Mesodermal cell (in vitro differentiated cells): ENCODE data around the gene DIPK1B.

Experiments
- H3K27ac ChIP-seq: 2 replicates; pipeline ENCODE4 v1.7.0; 2013; ENCODE audit warnings: mild to moderate bottlenecking, low read depth, low read length, moderate library complexity; ENCODE audit not compliant: severe bottlenecking
- H3K36me3 ChIP-seq: 2 replicates; pipeline ENCODE4 v1.7.1; 2013; ENCODE audit warnings: mild to moderate bottlenecking, low read length, moderate library complexity; ENCODE audit not compliant: control insufficient read depth, insufficient read depth
- H3K4me1 ChIP-seq: one replicate; pipeline ENCODE4 v1.7.1; 2013; ENCODE audit warnings: mild to moderate bottlenecking, low read length; ENCODE audit not compliant: insufficient read depth, control insufficient read depth, poor library complexity, severe bottlenecking
- H3K4me3 ChIP-seq: 2 replicates; pipeline ENCODE4 v1.7.0; 2013; ENCODE audit warnings: low read length, control low read depth, mild to moderate bottlenecking; ENCODE audit not compliant: insufficient read depth, poor library complexity, severe bottlenecking; ENCODE audit errors: extremely low read depth
- H3K9me3 ChIP-seq: 2 replicates; pipeline ENCODE4 v1.7.1; 2013; ENCODE audit warnings: mild to moderate bottlenecking, low read length, moderate library complexity; ENCODE audit not compliant: control insufficient read depth
- WGBS, 2 experiments: methylation state at CpG; one replicate each; pipeline ENCODE4 v1.1.5; 2013; ENCODE audit warnings: missing lambda C conversion rate in 2 of 2; ENCODE audit not compliant: insufficient coverage in 2 of 2; 5-methylcytosine and 5-hydroxymethylcytosine counted together

The DIPK1B gene

GRCh38 chr9:136668983-136669790 is 43.2 kb upstream of the DIPK1B start:
- peaks cover 14% of the 10 kb centered on the region for H3K4me1 ChIP-seq
- peaks cover 15% of the 10 kb centered on the region for H3K36me3 ChIP-seq
- WGBS, 2 experiments = 88 to 98% methylated on average over 11 to 13 of the region's 23 CpGs
- no peak overlapping the region for H3K4me3 ChIP-seq
- no peaks in the 10 kb centered on the region for H3K9me3 ChIP-seq
- H3K27ac ChIP-seq = peak overlapping the region; percentile 79

- no peak overlapping the region for H3K4me3 ChIP-seq
- 93 to 95% methylated on average over 12 to 23 of the region's 23 CpGs for WGBS, 2 experiments
Measured at GRCh38 chr9:136669791-136670464, 42.4 kb upstream of the DIPK1B start.

DNA sequence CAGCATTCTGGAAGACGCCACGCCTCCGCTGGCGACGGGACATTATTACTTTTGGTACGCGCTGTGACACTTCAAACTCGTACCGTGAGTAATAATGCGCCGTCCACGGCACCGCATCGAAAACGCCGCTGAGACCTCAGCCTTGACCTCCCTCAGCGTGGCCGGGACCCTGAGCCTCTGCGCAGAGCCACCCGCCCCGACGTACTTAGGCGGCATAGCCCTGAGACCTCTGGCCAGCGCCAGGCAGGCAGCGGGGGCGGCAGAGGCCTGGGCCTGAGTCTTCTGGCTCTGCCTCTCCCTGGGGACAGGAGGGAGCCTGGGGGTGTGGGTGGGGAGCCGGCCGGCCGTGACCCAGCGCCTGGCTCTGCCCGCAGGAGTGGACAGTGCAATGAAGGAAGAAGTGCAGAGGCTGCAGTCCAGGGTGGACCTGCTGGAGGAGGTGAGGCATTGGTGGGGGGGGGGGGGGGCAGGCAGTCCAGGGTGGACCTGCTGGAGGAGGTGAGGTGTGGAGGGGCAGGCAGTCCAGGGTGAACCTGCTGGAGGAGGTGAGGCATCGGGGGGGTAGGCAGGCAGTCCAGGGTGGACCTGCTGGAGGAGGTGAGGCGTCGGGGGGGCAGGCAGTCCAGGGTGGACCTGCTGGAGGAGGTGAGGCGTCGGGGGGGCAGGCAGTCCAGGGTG is 41.7 kb upstream of the DIPK1B start:
- Histone ChIP-seq H3K4me1 (peaks cover 9% of the 10 kb centered on the region), H3K36me3 (peaks cover 18% of the 10 kb centered on the region), H3K27ac (no peak overlapping the region), H3K9me3 (no peaks in the 10 kb centered on the region), H3K4me3 (no peak overlapping the region)
- WGBS, 2 experiments = 94 to 96% methylated on average over 26 to 31 of the region's 36 CpGs

More at GRCh38 chr9:136669791-136670464, 42.4 kb upstream of the DIPK1B start:
- H3K4me1 ChIP-seq = peaks cover 11% of the 10 kb centered on the region
- peaks cover 18% of the 10 kb centered on the region for H3K36me3 ChIP-seq
- H3K27ac ChIP-seq = peak overlapping the region; percentile 79
- H3K9me3 ChIP-seq = no peaks in the 10 kb centered on the region

- Histone ChIP-seq H3K4me3 (no peak overlapping the region), H3K9me3 (no peaks in the 10 kb centered on the region), H3K27ac (no peak overlapping the region), H3K36me3 (peaks cover 18% of the 10 kb centered on the region), H3K4me1 (peaks cover 9% of the 10 kb centered on the region)
- 86 to 87% methylated on average over 10 of the region's 12 CpGs for WGBS, 2 experiments
Measured at GRCh38 chr9:136671254-136671614, 41.1 kb upstream of the DIPK1B start.

- no peak overlapping the region for H3K4me3 ChIP-seq
- H3K9me3 ChIP-seq = no peaks in the 10 kb centered on the region
- peaks cover 4% of the 10 kb centered on the region for H3K4me1 ChIP-seq
- H3K36me3 ChIP-seq = peaks cover 18% of the 10 kb centered on the region
- WGBS, 2 experiments = 64 to 77% methylated on average over 19 to 25 of the region's 27 CpGs
- H3K27ac ChIP-seq = peak overlapping the region; percentile 5
Measured at GRCh38 chr9:136671646-136672430, 40.5 kb upstream of the DIPK1B start.

DNA sequence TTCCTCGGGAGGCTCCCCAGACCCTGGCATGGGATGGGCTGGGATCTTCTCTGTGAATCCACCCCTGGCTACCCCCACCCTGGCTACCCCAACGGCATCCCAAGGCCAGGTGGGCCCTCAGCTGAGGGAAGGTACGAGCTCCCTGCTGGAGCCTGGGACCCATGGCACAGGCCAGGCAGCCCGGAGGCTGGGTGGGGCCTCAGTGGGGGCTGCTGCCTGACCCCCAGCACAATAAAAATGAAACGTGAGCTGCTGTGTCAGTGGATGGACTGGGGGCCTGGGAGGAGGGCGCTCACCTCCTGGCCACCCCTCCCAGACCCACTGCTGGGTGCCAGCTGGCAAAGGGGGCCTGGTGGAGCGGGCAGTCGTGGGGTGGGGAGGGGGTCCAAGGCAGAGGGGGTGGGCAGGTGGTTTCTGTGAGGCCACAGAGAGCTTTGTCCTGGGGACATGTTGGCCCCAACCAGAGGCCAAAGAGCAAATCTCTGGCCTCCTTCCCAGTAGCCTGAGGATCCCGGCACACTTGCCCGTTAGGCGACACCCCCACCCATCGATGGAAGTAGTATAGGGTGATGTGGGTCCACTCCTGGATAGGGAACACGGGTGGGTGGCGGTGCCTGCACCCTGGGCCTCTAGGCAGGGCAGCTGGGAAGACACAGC is 39.8 kb upstream of the DIPK1B start:
- Histone ChIP-seq H3K4me3 (no peak overlapping the region), H3K4me1 (no peaks in the 10 kb centered on the region), H3K9me3 (no peaks in the 10 kb centered on the region), H3K27ac (peak overlapping the region; percentile 5), H3K36me3 (peaks cover 18% of the 10 kb centered on the region)
- 87 to 88% methylated on average over 9 to 10 of the region's 14 CpGs for WGBS, 2 experiments

DNA sequence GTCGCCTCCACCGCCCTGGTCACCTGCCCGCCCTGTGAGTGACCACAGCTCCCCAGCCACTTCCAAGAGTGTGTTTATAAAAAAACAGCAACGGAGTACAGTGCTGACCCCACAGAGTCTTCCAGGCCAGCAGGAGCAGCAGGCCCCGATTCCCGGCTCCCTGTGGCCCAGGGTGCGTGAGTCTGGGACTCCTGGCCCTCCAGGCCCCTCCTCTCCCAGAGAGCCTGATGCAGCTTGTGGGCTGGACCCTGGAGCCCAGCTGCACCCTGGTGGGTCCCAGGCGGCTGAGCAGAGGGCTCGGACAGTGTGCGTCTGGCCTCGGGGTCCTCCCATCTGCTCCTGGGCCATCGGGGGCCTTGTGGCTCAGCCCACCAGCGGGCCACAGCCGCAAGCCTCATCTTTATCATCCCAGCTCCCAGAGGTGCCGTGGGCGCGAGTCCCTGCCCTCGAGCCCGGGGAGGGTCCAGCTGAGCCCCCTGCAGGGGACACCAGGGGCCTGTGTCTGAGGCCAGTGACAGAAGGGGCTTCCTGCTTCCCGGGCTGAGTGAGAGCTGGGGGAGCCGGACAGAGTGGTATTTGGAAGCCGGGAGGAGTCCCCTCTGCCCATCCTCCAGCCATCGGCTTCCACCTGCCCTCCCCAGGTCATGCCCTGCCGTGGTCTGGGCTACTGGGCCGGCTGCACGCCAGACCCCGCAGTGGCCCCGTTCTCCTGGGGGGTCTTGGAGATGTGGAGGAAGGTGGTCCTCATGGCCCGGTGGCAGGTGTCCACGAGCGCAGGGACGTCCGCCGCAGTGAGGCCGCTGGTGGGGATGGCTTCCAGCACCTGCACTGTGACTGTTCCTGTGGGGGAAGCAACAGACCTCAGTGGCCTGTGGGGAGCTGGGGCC is 39.0 kb upstream of the DIPK1B start:
- Histone ChIP-seq H3K4me3 (no peak overlapping the region), H3K36me3 (peaks cover 18% of the 10 kb centered on the region), H3K27ac (no peak overlapping the region), H3K4me1 (no peaks in the 10 kb centered on the region), H3K9me3 (no peaks in the 10 kb centered on the region)
- WGBS, 2 experiments = 96% methylated on average over 29 to 34 of the region's 35 CpGs

DNA sequence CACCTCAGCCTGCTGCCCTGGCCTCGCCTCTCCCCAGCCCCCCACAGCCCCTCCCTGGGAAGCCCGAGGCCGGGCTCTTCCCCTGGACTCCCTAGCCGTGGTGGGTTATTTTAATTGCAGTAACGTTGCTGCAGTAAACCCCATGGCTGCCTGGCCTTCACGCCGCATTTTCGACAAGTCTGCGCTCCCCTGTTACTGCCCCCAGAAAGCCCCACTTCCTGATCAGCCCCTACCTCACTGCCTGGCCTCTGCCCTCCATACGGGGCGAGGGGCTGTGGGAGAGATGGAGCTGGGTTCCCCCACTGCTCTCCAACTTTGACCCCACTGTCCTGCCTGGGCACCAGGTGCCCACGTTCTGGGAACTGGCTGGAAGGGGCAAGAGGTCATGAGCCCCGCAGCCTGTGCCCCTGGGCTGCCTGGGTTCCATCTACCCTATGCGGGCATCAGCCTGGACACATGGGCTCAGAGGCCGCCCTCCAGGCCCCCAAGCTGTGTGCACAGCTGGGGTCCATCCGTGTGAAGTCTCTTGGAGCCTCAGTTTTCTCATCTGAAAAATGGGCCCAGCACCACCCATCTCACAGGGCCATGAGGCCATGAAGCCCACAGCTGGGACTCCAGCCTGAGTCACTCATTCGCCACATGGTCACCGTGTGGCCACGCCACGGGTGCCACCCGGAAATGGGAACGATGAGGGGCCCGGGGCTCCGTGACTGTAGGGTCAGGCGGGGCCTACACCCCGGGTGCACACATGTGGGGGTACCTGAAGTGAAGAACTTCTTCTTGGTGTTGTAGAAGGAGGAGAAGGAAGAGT is 38.2 kb upstream of the DIPK1B start:
- Histone ChIP-seq H3K36me3 (peaks cover 18% of the 10 kb centered on the region), H3K27ac (no peak overlapping the region), H3K9me3 (no peaks in the 10 kb centered on the region), H3K4me3 (no peak overlapping the region), H3K4me1 (peaks cover under 1% of the 10 kb centered on the region)
- WGBS, 2 experiments = 93% methylated on average over 20 to 23 of the region's 26 CpGs

DNA sequence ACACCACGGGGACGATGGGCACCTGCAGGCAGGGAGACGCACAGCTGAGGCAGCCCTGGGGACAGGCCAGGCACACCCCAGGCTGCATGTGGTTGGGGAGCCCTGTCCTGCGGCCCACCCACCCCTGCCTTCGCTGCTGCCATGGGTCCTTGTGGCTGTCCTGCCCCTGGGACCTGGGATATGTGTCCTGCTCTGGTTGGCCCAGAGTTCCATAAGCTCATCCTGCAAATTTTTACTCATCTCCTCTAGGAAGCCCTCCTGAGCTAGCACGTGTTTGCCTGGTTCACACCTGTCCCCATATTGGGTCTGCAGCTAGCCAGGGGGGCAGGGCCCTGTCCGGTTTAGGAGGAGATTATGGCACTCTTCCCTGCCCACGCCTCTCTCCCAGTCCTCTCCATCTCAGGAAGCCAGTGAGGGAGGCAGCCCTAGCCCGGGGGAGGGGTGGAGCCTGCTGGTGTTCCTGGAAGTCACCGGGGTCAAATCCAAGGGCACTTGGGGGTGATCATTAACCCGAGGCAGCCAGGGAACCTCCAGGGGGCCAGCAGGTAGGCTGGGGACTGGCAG is 37.5 kb upstream of the DIPK1B start:
- H3K4me1 ChIP-seq = peaks cover 3% of the 10 kb centered on the region
- H3K4me3 ChIP-seq = no peak overlapping the region
- 77 to 81% methylated on average over 8 to 9 of the region's 11 CpGs for WGBS, 2 experiments
- no peaks in the 10 kb centered on the region for H3K9me3 ChIP-seq
- H3K36me3 ChIP-seq = peaks cover 15% of the 10 kb centered on the region
- H3K27ac ChIP-seq = no peak overlapping the region
